GM19395 (cell line): ENCODE measurements around the gene C19orf33.
"Not testable (repeated sequence)": the region's sequence is repeated elsewhere in the genome, so short reads cannot be mapped to it uniquely, and the experiment has no call there.

ENCODE experiments used
- ATAC-seq: cut with Tn5 transposase; IDR thresholded peaks from one replicate; pipeline ENCODE4 v1.9.1; 2021; ENCODE audit warnings: mild to moderate bottlenecking, moderate library complexity; ENCODE audit not compliant: unreplicated experiment

The C19orf33 gene

DNA sequence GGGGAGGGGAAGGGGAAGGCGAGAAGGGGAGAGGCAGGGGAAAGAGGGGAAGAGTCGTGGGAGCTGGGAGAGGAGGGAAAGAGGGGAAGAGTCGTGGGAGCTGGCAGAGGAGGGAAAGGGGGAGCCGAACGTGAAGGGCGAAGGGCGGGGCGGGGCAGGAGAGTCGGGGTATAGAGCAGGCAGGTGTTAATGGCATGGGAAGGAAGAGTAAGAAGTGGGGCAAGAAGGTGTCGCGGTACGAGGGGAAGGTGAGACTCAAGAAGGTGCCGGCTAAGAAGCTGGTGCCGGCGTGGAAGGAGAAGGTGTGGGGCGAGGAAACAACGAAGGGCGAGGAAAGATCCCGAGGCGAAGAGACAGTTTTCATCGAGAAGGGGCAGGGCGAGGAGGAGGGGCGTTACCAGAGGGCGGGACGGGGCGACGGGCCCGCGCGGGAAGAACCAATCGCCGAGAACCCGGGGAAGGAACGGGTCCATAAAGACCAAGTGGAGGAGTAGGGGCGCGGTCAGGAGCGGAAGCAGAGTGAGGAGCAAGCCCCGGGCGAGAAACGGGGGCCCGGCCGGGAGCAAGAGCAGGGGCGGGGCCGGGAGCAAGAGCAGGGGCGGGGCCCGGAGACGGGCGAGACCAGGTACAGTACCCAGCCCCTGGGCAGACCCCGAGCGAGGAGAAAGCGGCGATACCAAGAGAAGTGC, 32.0 kb downstream of the C19orf33 start:
- ATAC-seq, result peak; percentile 65

DNA sequence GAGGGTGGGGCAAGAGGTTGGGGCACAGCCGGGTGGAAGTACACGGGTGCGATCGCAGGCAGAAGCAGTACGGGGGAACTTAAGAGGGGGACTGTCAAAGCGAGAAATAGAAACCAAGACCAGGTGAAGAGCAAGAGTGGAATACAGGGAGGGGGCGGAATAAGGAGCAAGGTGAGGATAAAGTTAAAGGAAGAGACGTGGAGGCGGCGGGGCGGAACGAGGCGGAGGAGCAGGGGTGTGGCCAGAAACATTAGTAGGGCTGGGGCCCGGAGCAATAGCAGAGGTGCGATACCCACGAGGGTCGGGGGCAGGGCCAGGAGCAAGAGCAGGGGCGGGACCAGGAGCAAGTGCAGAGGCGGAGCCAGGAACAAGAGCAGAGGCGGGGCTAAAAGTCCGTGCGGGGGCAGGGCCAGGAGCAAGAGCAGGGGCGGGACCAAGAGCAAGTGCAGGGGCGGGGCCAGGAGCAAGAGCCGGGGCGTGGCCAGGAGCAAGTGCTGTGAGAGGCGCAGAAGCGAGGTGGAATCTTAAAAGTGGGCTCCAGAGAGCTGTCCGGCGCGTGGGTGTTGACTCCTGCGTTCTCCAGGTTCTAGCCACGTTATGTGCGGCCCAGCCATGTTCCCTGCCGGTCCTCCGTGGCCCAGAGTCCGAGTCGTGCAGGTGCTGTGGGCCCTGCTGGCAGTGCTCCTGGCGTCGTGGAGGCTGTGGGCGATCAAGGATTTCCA, 32.7 kb downstream of the C19orf33 start:
- peak; percentile 56 for ATAC-seq

DNA sequence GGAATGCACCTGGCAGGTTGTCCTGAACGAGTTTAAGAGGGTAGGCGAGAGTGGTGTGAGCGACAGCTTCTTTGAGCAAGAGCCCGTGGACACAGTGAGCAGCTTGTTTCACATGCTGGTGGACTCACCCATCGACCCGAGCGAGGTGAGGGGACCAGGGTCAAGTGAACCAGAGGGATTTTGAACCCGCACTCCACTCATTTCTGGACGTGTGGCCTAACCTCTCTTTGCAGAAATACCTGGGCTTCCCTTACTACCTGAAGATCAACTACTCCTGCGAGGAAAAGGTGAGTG, 33.3 kb downstream of the C19orf33 start:
- no peak for ATAC-seq

DNA sequence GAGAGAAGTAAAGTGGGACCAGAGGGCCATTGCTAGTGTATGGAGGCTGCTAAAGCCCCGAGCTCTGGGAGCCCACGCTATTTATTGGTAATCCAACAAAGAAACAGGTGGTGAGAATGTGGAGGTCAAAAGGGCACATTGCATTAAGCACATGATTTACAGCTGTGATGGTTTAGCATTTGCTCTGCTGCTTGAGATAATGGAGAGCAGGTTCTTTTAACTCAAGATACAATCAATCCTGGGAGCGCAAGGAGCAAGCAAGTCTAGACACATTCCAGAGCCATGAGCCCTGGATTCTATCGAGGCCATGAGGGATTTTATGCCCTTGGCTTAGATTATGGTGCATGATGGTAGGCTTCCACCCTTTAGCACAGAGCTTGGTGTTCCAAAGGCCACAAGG, 35.0 kb downstream of the C19orf33 start:
- not testable (repeated sequence) for ATAC-seq

DNA sequence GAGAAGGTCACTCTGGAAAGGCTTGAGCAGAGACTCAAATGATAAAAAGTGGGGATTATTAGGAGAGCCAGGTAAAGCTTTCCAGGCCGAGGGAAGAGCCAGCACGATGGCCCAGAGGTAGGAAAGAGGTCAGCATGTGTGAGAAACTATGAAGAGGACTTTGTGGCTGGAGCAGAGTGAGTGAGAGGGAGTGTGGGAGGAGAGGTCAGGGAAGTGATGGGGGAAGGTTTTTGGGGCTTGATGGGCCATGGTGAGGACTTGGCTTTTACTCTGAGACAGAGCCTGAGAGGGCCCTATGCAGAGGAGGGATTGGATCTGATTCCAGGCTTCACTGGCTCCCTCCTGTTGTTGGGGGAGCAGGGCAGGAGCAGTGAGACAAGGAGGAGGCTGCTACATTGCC, 36.9 kb downstream of the C19orf33 start:
- ATAC-seq, result no peak

DNA sequence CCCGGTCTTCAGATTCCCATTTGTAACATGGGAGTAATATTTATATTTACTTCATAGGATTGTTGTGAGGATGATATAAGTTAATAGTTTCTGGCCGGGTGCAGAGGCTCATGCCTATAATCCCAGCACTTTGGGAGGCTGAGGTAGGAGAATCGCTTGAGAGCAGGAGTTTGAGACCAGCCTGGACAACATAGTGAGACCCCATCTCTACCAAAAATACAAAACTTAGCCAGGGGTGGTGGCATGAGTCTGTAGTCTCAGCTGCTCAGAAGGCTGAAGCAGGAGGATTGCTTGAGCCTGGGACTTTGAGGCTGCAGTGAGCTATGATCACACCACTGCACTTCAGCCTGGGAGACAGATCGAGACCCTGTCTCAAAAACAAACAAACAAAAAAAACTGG, 42.8 kb downstream of the C19orf33 start:
- no peak for ATAC-seq

DNA sequence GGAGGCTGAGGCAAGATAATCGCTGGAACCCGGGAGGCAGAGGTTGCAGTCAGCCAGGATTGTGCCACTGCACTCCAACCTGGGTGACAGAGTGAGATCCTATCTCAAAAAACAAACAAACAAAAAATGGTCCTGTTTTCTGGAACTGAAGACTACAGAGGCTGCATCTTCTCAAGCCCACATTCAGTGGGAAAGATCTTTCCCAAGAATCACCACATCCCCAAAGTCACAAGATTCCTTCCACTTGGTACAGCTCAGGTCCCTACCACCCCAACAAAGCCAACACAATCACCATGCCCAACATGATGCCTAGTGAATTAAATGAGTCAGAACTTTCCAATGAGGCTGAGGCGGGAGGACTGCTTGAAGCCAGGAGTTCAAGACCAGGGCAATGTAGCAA, 46.8 kb downstream of the C19orf33 start:
- ATAC-seq, result no peak

DNA sequence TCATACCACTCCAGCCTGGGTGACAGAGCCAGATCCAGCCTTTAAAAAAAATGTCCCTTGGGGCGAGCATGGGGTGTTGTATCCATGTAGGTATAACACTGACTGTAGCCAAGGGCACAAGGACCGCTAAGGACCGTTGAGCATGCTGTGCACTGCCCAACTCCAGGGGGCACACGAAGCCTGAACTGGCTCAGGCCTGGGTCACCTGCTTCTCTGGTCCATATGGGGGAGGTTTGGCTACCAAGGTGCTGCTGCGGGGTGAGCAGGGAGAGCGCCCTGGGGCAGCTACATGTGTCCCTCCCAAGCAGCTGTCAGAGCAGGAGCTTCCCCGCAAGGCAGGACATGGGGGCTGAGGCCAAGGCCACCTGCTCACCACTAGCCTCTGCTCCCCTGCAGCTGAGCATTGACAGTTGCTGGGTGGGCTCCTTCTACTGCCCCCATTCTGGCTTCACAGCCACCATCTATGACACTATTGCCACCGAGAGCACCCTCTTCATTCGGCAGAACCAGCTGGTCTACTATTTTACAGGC, 47.9 kb downstream of the C19orf33 start:
- ATAC-seq, result no peak

DNA sequence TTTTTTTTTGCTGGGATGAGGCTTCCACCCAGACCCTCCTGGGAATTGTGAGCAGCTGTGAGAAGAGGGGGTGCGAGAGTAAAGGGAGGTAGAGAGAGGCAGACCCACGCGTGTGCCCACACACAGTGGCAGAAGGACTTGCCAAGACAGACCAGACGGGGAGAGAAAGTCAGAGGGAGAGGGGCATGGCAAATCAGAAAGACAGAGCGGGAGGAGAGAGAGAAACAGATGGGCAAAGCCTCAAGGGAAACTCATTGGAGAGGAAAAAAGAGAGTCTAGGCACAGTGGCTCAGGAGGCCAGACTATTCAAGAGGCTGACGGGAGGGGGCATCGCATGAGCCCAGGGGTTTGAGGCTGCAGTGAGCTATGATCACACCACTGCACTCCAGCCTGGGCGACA, 48.6 kb downstream of the C19orf33 start:
- ATAC-seq, result no peak
